Amniotic stem cell (primary cell): Measurements from ENCODE around the gene MALL.
"Not testable (repeated sequence)": the region's sequence is repeated elsewhere in the genome, so short reads cannot be mapped to it uniquely, and the experiment has no call there.

Source experiments
- DNase-seq: peaks from one replicate; lab custom pipeline; 2025; lab: John Stamatoyannopoulos, UW

The MALL gene

DNA sequence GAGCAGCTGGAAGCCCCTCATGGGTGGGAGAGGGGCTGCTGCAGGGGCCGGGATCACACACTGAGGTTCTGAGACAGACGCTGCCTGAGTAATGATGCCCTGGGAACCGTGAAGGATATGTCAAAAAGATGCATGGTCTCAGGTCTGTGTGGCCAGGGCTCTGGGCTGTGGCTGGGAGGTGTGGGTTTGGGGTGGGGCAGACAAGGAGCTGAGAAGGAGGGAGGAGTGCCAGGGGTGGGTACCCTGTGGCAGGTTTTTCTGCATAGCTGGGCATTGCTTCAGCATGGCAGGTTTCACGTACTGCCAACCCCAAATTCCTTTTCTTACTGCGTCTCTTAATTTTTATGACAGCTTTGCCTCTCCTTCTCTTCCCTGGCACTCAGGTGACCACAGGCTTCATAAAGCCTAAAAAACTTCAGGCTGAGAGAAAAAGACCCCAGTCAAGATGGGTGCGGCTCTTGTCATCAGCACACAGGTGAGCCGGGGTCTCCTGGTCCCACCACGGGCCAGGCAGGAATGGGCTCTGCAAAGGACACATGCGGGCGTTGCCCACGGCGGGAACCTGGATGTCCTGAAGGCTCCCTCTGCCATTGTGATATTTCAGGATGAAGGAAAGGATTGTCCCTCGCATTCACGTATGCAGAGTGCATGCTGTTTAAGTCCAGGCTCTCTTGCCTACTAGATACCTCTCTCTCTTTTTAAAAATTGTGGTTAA lies 18.0 kb downstream of the MALL start:
- DNase-seq = no peak

- DNase-seq = no peak
These were observed 19.5 kb downstream of the MALL start for GRCh38 chr2:110095994-110096633.

- DNase-seq = not testable (repeated sequence)
These were observed 20.6 kb downstream of the MALL start for GRCh38 chr2:110094884-110095534.

DNA sequence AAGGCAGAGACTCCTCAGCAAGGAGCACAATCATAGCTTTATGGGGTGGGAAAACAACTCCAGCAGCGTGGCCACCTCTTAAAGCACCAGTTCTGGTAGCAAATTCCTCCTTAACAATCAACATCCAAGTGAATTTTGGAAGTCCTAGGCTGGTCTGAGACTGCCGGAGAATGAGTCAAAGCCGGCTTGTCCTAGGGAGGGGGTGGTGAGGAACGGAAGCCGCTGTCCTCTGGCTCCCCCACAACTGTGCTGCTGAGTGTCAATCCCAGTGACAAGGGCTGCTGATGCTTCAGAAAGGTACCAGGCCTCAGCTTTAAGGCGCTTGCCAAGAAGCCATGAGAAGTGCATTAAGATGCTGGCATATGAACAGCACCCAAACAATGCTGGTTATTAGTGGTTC lies 21.7 kb downstream of the MALL start:
- not testable (repeated sequence) for DNase-seq

GRCh38 chr2:110090164-110090563 lies 25.5 kb downstream of the MALL start:
- DNase-seq = not testable (repeated sequence)

GRCh38 chr2:110083757-110084156 lies 31.9 kb downstream of the MALL start:
- not testable (repeated sequence) for DNase-seq

DNA sequence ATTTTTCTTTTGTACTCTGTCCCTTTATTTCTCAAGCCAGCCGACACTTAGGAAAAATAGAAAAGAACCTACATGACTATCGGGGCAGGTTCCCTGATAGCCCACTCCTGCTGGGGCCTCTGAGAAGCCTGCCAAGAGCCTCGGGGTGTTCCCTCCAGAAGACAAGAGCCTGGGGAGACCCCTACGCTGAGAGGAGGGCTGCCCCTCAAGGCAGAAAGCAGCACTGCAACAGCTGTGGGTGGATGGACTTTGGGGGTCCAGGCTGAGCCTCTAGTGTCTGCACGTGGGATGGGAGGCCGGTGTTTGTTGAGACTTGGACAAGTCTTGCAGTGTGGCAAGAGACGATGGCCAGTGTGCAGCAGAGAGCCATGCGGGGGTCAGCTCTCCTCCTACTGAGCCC lies 32.5 kb downstream of the MALL start:
- not testable (repeated sequence) for DNase-seq

- DNase-seq = not testable (repeated sequence)
These were observed 37.5 kb downstream of the MALL start for GRCh38 chr2:110078104-110078503.

DNA sequence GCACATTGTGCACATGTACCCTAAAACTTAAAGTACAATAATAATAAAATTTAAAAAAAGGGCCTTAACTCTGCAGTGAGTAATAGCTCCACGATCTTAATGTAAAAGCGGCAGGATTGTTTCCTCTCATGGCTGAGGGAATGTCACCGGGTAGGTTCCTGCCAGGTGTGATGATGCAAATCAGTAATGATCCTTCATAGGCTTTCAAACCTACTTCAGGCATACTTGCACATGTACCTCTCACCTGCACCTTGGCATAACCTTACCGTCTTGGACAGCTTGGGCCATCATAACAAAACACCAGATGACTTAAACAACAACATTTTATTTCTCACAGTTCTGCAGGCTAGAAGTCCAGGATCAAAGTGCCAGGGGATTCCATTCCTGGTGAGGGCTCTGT lies 39.7 kb downstream of the MALL start:
- not testable (repeated sequence) for DNase-seq

GRCh38 chr2:110069869-110070268 lies 45.8 kb downstream of the MALL start:
- DNase-seq = not testable (repeated sequence)

- DNase-seq = not testable (repeated sequence)
These were observed 47.5 kb downstream of the MALL start for GRCh38 chr2:110068153-110068552.

- not testable (repeated sequence) for DNase-seq
These were observed 53.3 kb downstream of the MALL start for GRCh38 chr2:110062332-110062731.

DNA sequence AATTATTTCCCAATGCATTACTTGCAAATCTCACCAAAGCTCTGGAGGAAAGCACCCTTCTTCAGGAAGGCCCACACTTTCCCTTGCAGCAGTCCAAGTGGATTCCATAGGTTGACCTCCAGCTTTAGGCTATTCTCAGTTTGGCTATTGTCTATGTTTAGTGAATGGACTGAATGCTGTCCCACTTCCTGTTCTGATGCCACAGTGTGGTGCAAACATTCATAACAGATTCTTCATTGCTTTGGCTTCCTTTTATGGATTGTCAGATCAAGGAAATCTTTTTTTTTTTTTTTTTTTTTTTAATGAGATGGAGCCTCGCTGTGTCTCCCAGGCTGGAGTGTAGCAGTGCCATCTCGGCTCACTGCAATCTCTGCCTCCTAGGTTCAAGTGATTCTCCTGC lies 55.1 kb downstream of the MALL start:
- DNase-seq = not testable (repeated sequence)

- not testable (repeated sequence) for DNase-seq
These were observed 55.8 kb downstream of the MALL start for GRCh38 chr2:110059694-110060358.

- DNase-seq = not testable (repeated sequence)
These were observed 56.5 kb downstream of the MALL start for GRCh38 chr2:110059009-110059693.

- DNase-seq = not testable (repeated sequence)
These were observed 57.6 kb downstream of the MALL start for GRCh38 chr2:110058034-110058433.

- not testable (repeated sequence) for DNase-seq
These were observed 59.7 kb downstream of the MALL start for GRCh38 chr2:110055819-110056408.

GRCh38 chr2:110054521-110055407 lies 60.9 kb downstream of the MALL start:
- not testable (repeated sequence) for DNase-seq

DNA sequence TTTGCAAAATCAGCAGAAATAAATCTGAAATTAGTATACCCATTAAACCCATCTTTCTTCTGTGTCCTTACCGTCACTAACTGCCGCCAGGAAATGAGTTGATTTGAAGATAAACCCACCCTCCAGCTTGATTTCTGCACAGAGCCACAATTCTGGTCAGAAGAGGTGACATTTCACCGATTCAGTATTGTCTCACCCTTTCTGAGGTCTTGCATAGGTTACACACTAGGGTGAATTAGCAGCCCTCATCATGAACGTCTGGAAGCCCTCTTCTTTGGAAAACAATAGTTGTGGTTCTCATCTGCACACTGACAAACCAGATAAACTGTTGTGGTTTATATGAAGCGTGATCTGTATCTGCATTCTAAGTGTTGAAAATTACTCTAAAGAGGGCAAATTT lies 61.9 kb downstream of the MALL start:
- DNase-seq = not testable (repeated sequence)

DNA sequence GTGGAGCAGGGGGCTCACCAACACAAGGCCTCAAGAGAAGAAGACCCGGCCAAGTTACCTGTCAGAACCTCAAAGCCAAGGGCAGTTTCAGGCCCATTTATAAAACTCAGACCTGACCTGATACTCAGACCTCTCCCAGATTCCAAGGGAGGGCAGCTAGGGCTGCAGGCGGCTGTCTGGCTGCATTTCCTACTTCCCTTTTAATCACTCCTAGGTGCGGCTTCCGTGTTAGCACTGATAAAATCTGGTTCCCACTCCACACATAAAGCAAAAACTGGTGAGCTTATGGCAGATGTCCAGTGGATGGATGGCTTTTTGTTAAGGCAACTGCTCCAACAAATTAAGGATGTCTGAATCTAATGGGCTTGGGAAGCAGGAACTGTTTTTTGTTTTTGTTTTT lies 63.5 kb downstream of the MALL start:
- DNase-seq = not testable (repeated sequence)
